Measurements from ENCODE around the gene GLTP. TPM values are rescaled to one million over a fixed set of nuclear protein-coding genes. Genes with fewer than 3 reads are reported as not detected.

Gene GLTP
- total RNA-seq, 1 donor from 2014 or later: 43.5 TPM

DNA sequence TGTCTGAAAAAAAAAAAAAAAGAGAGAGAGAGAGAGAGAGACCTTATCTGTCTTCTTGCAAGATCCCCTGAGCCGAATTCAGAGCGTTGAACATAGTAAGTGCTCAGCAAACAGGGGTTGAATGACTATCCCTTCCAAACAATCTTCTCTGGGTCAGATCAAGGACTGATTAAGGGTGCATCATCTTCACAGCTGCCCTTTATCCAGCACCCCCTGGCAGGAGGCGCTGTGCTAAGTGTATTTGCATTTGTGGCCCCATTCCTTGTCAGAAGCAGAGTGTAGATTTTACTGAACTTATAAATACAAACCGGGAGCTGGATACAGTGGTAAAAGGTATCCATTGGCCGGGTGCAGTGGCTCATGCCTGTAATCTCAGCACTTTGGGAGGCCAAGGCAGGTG lies 38.3 kb downstream of the GLTP start:
- TF ChIP-seq, protein P1, sequence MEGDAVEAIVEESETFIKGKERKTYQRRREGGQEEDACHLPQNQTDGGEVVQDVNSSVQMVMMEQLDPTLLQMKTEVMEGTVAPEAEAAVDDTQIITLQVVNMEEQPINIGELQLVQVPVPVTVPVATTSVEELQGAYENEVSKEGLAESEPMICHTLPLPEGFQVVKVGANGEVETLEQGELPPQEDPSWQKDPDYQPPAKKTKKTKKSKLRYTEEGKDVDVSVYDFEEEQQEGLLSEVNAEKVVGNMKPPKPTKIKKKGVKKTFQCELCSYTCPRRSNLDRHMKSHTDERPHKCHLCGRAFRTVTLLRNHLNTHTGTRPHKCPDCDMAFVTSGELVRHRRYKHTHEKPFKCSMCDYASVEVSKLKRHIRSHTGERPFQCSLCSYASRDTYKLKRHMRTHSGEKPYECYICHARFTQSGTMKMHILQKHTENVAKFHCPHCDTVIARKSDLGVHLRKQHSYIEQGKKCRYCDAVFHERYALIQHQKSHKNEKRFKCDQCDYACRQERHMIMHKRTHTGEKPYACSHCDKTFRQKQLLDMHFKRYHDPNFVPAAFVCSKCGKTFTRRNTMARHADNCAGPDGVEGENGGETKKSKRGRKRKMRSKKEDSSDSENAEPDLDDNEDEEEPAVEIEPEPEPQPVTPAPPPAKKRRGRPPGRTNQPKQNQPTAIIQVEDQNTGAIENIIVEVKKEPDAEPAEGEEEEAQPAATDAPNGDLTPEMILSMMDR (conservative IDR thresholded peaks at IDR 0.05; ENCODE audit: low read depth, low read length): no peak
- no peak overlapping the region for H3K4me3 ChIP-seq (ENCODE audit: low read depth, low read length)
- DNase-seq (ENCODE audit: low read depth): no peak

DNA sequence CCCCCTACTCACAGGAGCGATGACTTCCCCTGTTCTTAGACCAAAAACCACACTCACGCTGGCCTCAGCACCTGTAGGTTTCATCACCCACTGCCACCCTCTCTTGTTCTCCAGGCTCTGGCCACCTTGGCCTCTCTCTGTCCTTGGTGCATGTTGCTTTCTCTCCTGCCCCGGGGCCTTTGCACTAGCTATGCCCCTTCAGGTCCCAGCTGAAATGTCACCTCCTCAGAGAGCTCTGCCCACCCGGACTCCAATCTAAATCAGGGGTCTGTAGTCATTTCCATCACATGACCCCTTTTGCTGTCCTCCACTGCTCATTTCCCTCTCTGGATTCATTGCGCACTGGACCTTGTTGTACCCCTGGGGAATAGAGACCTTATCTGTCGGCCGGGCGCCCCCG lies 39.0 kb downstream of the GLTP start:
- TF ChIP-seq, protein P1 (conservative IDR thresholded peaks at IDR 0.05; ENCODE audit: low read depth, low read length): no peak

DNA sequence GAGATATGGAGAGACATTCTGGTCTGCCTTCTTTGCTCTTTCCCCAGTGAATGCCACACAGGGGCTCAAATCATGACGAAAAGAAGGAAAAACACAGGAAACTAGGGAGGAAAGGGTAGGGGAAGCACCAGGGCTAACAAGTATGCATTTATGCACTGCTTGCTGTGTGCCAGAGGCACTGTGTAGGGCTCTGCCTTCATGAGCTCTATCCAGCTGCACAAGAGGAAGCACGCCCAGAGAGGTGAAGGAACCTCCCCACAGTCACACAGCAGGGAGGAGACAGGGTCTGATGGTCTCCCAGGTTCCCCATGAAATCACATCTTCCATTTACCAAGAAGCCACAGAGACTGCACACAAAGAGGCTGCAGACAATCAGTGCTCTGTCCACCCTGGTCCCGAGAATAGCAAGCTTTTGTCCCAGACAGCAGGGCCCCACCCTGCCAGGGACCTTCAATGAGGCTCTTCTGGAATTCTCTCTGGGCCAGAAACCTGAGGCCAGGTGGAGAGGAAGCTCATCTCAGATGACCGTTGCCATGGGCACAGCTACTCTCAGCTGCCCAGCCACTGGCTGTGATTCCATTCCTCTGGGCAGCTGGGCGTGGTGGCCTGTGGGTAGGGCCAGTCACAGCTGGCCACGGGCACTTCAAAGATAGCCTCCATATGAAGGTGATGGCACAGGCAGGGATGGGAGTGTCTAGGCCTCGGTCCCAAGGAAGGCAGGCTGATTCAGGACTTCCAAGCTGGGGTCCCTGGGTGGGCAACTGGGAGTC lies 39.9 kb downstream of the GLTP start:
- TF ChIP-seq, protein P1 (conservative IDR thresholded peaks at IDR 0.05; ENCODE audit: low read depth, low read length): no peak
- no peak overlapping the region for H3K4me3 ChIP-seq (ENCODE audit: low read depth, low read length)
- DNase-seq (ENCODE audit: low read depth): no peak

More for the DNA sequence above, 39.0 kb downstream of the GLTP start:
- H3K4me3 ChIP-seq (ENCODE audit: low read depth, low read length): no peak overlapping the region
- no peak for DNase-seq (ENCODE audit: low read depth)

DNA sequence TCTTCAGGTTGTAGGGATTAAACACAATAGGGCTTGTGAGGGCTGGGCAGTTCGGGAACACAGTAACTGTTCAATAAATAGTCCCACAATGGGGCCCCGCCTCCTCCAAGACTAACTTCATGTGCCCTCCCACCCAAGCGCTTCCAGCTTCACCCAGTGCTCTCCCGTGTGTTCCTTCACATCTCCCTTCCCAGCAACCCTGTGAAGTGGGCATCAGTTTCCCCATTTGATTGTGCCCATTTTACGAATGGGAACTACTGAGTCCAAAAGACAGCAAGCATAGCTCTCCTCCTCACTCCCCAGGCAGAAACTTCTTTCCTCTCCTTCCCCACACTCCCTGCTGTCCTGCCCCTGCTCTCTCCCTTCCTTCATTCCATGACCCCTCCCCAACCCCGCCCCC lies 40.9 kb downstream of the GLTP start:
- no peak overlapping the region for H3K4me3 ChIP-seq (ENCODE audit: low read depth, low read length)
- TF ChIP-seq, protein P1 (conservative IDR thresholded peaks at IDR 0.05; ENCODE audit: low read depth, low read length): no peak
- DNase-seq (ENCODE audit: low read depth): no peak

DNA sequence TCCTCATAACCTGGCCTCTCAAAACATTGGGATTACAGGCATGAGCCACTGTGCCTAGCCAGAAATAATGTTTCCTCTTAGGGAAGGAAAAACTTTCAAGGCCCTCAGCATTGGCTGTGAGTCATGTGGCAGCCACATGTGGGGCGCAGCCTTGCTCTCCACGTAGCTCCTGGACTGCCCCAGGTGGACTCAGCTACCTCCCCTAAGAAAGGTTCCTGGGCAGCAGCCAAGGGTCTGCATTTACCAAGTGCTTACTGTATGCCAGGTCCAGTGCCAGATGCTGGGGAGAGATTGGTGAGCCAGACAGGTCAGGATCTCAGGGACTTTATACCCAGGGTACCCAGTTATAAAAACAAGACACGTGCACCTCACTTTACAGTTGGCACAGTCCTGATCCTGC lies 43.4 kb downstream of the GLTP start:
- DNase-seq (ENCODE audit: low read depth): no peak
- TF ChIP-seq, protein P1 (conservative IDR thresholded peaks at IDR 0.05; ENCODE audit: low read depth, low read length): no peak
- no peak overlapping the region for H3K4me3 ChIP-seq (ENCODE audit: low read depth, low read length)

DNA sequence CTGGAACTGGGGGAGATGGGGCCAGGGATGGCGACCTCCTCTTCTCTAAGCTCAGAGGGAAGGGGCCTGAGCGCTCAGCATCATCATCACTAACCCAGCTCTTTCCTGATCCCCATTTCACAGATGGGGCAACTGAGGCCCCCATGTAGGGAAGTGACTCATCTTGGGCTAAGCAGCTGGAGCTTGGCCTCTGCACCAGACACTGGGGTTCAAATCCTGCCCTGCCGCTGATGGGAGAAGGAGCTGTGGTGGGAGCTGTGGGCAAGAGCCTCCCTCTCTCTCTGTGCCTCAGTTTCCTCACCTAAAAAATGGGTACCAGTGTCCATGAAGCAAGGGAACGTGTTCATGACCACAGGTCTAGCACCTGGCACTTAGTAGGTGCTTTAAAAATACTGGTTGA lies 44.5 kb downstream of the GLTP start:
- no peak for DNase-seq (ENCODE audit: low read depth)
- TF ChIP-seq, protein P1 (conservative IDR thresholded peaks at IDR 0.05; ENCODE audit: low read depth, low read length): no peak
- H3K4me3 ChIP-seq (ENCODE audit: low read depth, low read length): no peak overlapping the region
